ENCODE measurements around the gene SPTLC3. TPM values are rescaled to one million over a fixed set of nuclear protein-coding genes. Genes with fewer than 3 reads are reported as not detected.

The SPTLC3 gene
- total and polyA plus RNA-seq, 2 donors (not counting 1 experiment from before 2014, with no cell fraction given), result not detected

DNA sequence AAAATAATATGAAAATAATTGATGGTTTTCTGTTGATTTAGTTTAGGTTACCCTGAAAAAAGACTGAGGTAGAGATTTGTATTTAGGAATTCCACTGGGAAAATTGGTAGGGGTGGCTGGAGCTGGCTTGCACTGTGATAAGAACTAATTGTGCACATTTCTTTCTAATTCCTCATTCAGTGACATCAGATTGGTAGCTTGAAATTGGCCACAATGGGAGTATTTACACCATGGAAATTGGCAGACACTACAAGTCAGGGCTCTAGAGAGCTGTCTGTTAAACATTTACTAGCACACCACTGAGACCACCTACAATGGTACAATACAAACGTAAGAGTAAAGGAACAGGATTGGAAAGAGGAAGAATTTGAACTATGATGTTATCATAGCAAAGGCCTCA, 160.3 kb downstream of the SPTLC3 start:
- Histone ChIP-seq H3K4me3 (ENCODE audit: control extremely low read depth in 1 of 5, extremely low read depth in 1 of 5, insufficient read depth in 1 of 5, low read depth in 2 of 5, low read length in 4 of 5) (no peak overlapping the region), H3K79me2 (ENCODE audit: control insufficient read depth, insufficient read depth, low read length) (no peaks in the 10 kb centered on the region), H3K27me3 (replicated peaks in 1 of 4; ENCODE audit: control extremely low read depth in 1 of 4, control insufficient read depth in 3 of 4, insufficient read depth in 4 of 4, low read length in 3 of 4) (no peaks in the 10 kb centered on the region), H3K4me2 (replicated peaks; ENCODE audit: low read depth, low read length, poor library complexity, severe bottlenecking) (no peak overlapping the region), H2AFZ (ENCODE audit: insufficient read depth, low read depth, low read length, poor library complexity, severe bottlenecking) (no peak overlapping the region), H3K9me3 (ENCODE audit: control extremely low read depth in 1 of 3, control insufficient read depth in 2 of 3, insufficient read depth in 1 of 3, low read length in 2 of 3) (no peaks in the 10 kb centered on the region), H3K36me3 (replicated peaks in 1 of 2; ENCODE audit: control extremely low read depth in 1 of 2, control insufficient read depth in 1 of 2, extremely low read depth in 1 of 2, insufficient read depth in 2 of 2, low read length in 1 of 2) (no peaks in the 10 kb centered on the region), H3K9ac (ENCODE audit: low read length) (no peak overlapping the region), H3K27ac (ENCODE audit: low read length in 2 of 2) (no peak overlapping the region), H4K20me1 (ENCODE audit: control insufficient read depth, insufficient read depth, low read length, poor library complexity, severe bottlenecking) (no peaks in the 10 kb centered on the region), H3K4me1 (ENCODE audit: control insufficient read depth in 2 of 2, insufficient read depth in 2 of 2, low read length in 2 of 2) (no peaks in the 10 kb centered on the region)
- H3K9me3 Mint-ChIP-seq (ENCODE audit: insufficient read depth), result no peaks in the 10 kb centered on the region
- ChIA-PET CTCF (no interaction called here), POLR2A (no interaction called here)
- 80% methylated on average over 1 of the region's 1 CpG for WGBS (ENCODE audit: insufficient coverage)
- DNase-seq, result no peak
- H3K27ac Mint-ChIP-seq, result no peak overlapping the region
- peaks cover 5% of the 10 kb centered on the region for H3K27me3 Mint-ChIP-seq
- no peak for ATAC-seq (ENCODE audit: low read depth)
- intact Hi-C loops (cut with micrococcal nuclease), result no loop called here
- TF ChIP-seq, protein P1, sequence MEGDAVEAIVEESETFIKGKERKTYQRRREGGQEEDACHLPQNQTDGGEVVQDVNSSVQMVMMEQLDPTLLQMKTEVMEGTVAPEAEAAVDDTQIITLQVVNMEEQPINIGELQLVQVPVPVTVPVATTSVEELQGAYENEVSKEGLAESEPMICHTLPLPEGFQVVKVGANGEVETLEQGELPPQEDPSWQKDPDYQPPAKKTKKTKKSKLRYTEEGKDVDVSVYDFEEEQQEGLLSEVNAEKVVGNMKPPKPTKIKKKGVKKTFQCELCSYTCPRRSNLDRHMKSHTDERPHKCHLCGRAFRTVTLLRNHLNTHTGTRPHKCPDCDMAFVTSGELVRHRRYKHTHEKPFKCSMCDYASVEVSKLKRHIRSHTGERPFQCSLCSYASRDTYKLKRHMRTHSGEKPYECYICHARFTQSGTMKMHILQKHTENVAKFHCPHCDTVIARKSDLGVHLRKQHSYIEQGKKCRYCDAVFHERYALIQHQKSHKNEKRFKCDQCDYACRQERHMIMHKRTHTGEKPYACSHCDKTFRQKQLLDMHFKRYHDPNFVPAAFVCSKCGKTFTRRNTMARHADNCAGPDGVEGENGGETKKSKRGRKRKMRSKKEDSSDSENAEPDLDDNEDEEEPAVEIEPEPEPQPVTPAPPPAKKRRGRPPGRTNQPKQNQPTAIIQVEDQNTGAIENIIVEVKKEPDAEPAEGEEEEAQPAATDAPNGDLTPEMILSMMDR (IDR thresholded peaks at IDR 0.05), result no peak
- TF ChIP-seq EZH2 (IDR thresholded peaks at IDR 0.05; ENCODE audit: borderline replicate concordance, insufficient read depth, low read depth, low read length, poor library complexity, severe bottlenecking), result no peak
- H3K4me1 Mint-ChIP-seq, result no peaks in the 10 kb centered on the region
- H3K4me3 Mint-ChIP-seq, result no peak overlapping the region

DNA sequence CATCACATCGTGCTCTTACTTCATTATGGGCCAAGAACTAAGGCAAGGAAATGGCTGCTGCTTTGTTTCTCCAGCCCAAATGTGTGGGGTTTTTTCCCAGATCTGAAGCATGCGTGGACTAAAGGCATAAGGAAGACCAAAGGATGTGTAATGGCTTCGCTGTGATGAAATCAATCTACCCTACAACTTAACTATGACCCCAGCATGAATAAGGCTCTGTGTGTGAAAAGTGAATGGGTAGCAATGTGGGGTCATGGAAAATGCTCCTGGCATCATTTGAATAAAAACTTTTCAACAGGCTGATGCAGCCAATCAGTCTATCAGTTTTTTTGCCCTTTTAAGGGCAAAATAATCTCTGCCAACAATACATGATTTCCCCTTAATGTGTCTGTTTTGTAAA, 162.0 kb downstream of the SPTLC3 start:
- no peak overlapping the region for H3K4me2 ChIP-seq (replicated peaks; ENCODE audit: low read depth, low read length, poor library complexity, severe bottlenecking)
- no peak overlapping the region for H2AFZ ChIP-seq (ENCODE audit: insufficient read depth, low read depth, low read length, poor library complexity, severe bottlenecking)
- Mint-ChIP-seq H3K4me3 (no peak overlapping the region), H3K4me1 (no peaks in the 10 kb centered on the region), H3K27ac (no peak overlapping the region), H3K9me3 (ENCODE audit: insufficient read depth) (peaks cover 3% of the 10 kb centered on the region), H3K27me3 (peaks cover 5% of the 10 kb centered on the region)
- POLR2A ChIA-PET, result no interaction called here
- ATAC-seq (ENCODE audit: low read depth) (no peak), DNase-seq (no peak)
- intact Hi-C loops (cut with micrococcal nuclease), result no loop called here
- WGBS (ENCODE audit: insufficient coverage), result no CpG with 5 or more reads among the region's 3 CpGs
- no peaks in the 10 kb centered on the region for H4K20me1 ChIP-seq (ENCODE audit: control insufficient read depth, insufficient read depth, low read length, poor library complexity, severe bottlenecking)
- H3K4me3 ChIP-seq (ENCODE audit: control extremely low read depth in 1 of 5, extremely low read depth in 1 of 5, insufficient read depth in 1 of 5, low read depth in 2 of 5, low read length in 4 of 5), result no peak overlapping the region
- H3K9ac ChIP-seq (ENCODE audit: low read length), result no peak overlapping the region
- H3K27ac ChIP-seq (ENCODE audit: low read length in 2 of 2), result no peak overlapping the region
- no peaks in the 10 kb centered on the region for H3K9me3 ChIP-seq (ENCODE audit: control extremely low read depth in 1 of 3, control insufficient read depth in 2 of 3, insufficient read depth in 1 of 3, low read length in 2 of 3)
- no peaks in the 10 kb centered on the region for H3K36me3 ChIP-seq (replicated peaks in 1 of 2; ENCODE audit: control extremely low read depth in 1 of 2, control insufficient read depth in 1 of 2, extremely low read depth in 1 of 2, insufficient read depth in 2 of 2, low read length in 1 of 2)
- no peaks in the 10 kb centered on the region for H3K27me3 ChIP-seq (replicated peaks in 1 of 4; ENCODE audit: control extremely low read depth in 1 of 4, control insufficient read depth in 3 of 4, insufficient read depth in 4 of 4, low read length in 3 of 4)
- TF ChIP-seq EZH2 (IDR thresholded peaks at IDR 0.05; ENCODE audit: borderline replicate concordance, insufficient read depth, low read depth, low read length, poor library complexity, severe bottlenecking), result no peak
- TF ChIP-seq, protein P1 (IDR thresholded peaks at IDR 0.05), result no peak
- H3K79me2 ChIP-seq (ENCODE audit: control insufficient read depth, insufficient read depth, low read length), result no peaks in the 10 kb centered on the region
- CTCF ChIA-PET, result no interaction called here
- no peaks in the 10 kb centered on the region for H3K4me1 ChIP-seq (ENCODE audit: control insufficient read depth in 2 of 2, insufficient read depth in 2 of 2, low read length in 2 of 2)
